Psoas muscle (tissue), 8 donors: ENCODE data around the gene HBB. TPM values are rescaled to one million over a fixed set of nuclear protein-coding genes. Genes with fewer than 3 reads are reported as not detected.

Experiments used
- ATAC-seq, 4 donors: fragments of 200-7000 bp; cut with Tn5 transposase; one replicate each; pipeline ENCODE4 v1.9.1; 2020; ENCODE audit warnings: moderate library complexity in 3 of 4, mild to moderate bottlenecking in 2 of 4
- DNase-seq, 2 donors: peaks; one replicate each; pipeline ENCODE4 v3.0.0-alpha.2; 2020
- H3K27ac ChIP-seq: fragments of 200-600 bp; one replicate; pipeline ENCODE4 v1.8.0; 2022
- H3K27me3 ChIP-seq, 3 donors: fragments of 200-600 bp in 1 of 3; one replicate each; pipeline versions ENCODE4 v1.6.1 to v1.8.0; 2013 to 2022; ENCODE audit warnings: low read length in 2 of 3, mild to moderate bottlenecking in 2 of 3, moderate library complexity in 1 of 3; ENCODE audit not compliant: insufficient read depth in 3 of 3
- H3K36me3 ChIP-seq, 2 donors: fragments of 200-600 bp in 1 of 2; one replicate each; pipeline versions ENCODE4 v1.6.1 to v1.8.0; 2013 to 2022; ENCODE audit warnings: low read depth in 1 of 2, mild to moderate bottlenecking in 1 of 2, moderate library complexity in 1 of 2; ENCODE audit not compliant: insufficient read depth in 1 of 2
- H3K4me1 ChIP-seq: fragments of 200-600 bp; one replicate; pipeline ENCODE4 v1.8.0; 2022
- H3K4me3 ChIP-seq: fragments of 200-600 bp; one replicate; pipeline ENCODE4 v1.8.0; 2022; ENCODE audit warnings: mild to moderate bottlenecking
- H3K9me3 ChIP-seq: fragments of 200-600 bp; one replicate; pipeline ENCODE4 v1.8.0; 2022
- WGBS, 3 donors: extraction: QIAGEN DNeasy Blood & Tissue Kit; methylation state at CpG; one replicate each; pipeline versions ENCODE4 v1.1.6 to v1.1.7; 2013; 5-methylcytosine and 5-hydroxymethylcytosine counted together
- intact Hi-C, 2 donors: fragments of 100-400 bp; cut with DNase I; formaldehyde crosslinking; loops; one replicate each; pipeline versions ENCODE4 v1.11.0 to v1.14.2; 2022
- polyA plus RNA-seq, 3 donors: library from polyadenylated mRNA; stranded (reverse); fragments of 200-250 nt; gene quantifications; one replicate each; pipeline ENCODE4 v1.2.3, GENCODE V29; 2013
- total RNA-seq, 4 donors: library from RNA; stranded (reverse); fragmentation: NEBNext Ultra II Directional in 2 of 4; extraction: Animal tissue kit (Norgen Biotek cat#: 25700) in 2 of 4; gene quantifications; one replicate each; pipeline versions ENCODE4 v1.2.1 to v1.2.4, GENCODE V29; 2021 to 2023
- TF ChIP-seq, protein P1 (sequence below): fragments of 200-600 bp; IDR thresholded peaks from one replicate; pipeline ENCODE4 v1.8.0; 2022; ENCODE audit warnings: antibody characterized with exemption
- donor health status: healthy with polysubstance abuse.
- donor health status: DM: no; HTN: no; CAD: no; lungs with moderate emphysema.
- donor health status: Bipolar disorder and iron deficiency.
- donor health status: healthy.
- donor health status: DM: yes; HTN: yes; CAD: no.
- donor health status: DM: no; HTN: no; CAD: no.
- donor health status: DM: no; HTN: no; CAD: no.
- donor health status: DM: yes; HTN: yes; CAD: no.

HBB gene
- total and polyA plus RNA-seq, 7 donors = 7.8 to 2,413 (median 22.9) TPM

DNA sequence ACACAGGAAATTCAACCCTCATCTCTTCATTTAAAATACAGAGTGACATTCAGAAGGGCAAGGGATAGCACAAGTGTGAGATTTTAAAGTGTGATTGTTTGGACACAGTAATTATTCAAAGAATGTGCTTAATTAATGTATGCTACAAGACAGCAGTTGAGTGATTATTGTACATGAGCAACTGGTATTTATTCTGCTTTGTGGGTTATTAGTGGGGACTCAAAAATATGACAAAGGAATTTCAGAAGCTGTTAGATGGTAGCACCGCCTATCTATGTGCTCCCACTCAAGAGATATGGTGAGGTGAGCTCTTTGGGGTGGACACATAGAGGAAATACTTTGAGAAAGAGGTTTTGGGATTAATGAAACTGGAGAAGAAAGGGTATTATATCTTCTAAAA, 13.2 kb upstream of the HBB start:
- Histone ChIP-seq H3K4me3 (no peak overlapping the region), H3K4me1 (no peaks in the 10 kb centered on the region), H3K27ac (no peak overlapping the region), H3K36me3 (no peaks in the 10 kb centered on the region), H3K27me3 (no peaks in the 10 kb centered on the region), H3K9me3 (no peaks in the 10 kb centered on the region)
- intact Hi-C loops = no loop called here
- 79 to 96% (median 81%) methylated on average over 1 of the region's 1 CpG for WGBS, 3 donors
- no peak for ATAC-seq
- no peak for DNase-seq
- TF ChIP-seq, protein P1, sequence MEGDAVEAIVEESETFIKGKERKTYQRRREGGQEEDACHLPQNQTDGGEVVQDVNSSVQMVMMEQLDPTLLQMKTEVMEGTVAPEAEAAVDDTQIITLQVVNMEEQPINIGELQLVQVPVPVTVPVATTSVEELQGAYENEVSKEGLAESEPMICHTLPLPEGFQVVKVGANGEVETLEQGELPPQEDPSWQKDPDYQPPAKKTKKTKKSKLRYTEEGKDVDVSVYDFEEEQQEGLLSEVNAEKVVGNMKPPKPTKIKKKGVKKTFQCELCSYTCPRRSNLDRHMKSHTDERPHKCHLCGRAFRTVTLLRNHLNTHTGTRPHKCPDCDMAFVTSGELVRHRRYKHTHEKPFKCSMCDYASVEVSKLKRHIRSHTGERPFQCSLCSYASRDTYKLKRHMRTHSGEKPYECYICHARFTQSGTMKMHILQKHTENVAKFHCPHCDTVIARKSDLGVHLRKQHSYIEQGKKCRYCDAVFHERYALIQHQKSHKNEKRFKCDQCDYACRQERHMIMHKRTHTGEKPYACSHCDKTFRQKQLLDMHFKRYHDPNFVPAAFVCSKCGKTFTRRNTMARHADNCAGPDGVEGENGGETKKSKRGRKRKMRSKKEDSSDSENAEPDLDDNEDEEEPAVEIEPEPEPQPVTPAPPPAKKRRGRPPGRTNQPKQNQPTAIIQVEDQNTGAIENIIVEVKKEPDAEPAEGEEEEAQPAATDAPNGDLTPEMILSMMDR = no peak

DNA sequence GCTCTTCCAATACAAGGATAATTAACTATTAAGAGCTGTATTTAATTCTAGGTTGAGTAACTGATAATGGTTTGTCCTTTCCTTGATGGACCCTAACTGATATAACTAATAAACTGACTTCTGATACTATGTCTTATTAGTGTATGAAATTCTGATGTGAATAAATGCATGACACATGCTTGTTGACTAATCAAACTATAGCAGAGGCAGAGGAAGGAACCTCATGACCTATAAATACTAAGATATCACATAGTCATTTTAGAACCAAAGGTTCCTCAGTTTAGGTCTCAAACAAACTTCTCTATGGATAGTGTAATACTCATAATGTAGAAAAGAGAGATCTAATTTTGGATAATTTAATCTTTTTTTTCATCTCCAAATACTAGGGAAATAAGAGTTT, 12.2 kb upstream of the HBB start:
- no peak overlapping the region for H3K27ac ChIP-seq
- ATAC-seq (no peak), DNase-seq (no peak)
- no peak overlapping the region for H3K4me3 ChIP-seq
- no peaks in the 10 kb centered on the region for H3K36me3 ChIP-seq
- TF ChIP-seq, protein P1 = no peak
- intact Hi-C loops = no loop called here
- H3K27me3 ChIP-seq = no peaks in the 10 kb centered on the region
- H3K9me3 ChIP-seq = no peaks in the 10 kb centered on the region
- no peaks in the 10 kb centered on the region for H3K4me1 ChIP-seq

DNA sequence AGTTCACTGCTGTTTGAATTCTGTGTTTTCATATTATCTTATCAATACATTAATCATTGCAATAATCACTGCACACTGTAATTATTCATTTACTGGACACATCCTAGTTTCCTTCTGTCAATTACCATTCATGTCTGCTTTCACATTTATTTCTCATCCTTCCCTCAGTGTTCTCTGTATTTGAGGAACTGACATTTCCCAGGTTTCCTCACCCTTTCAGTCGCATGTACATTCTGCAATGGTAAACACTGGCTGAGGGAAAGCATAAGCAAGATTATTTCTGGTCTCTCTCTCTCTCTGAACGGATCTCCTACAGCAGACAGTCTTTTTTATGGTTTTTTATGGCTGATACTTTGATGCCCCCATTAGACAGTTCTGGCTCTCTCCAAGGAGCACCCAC, 11.6 kb upstream of the HBB start:
- intact Hi-C loops = no loop called here

DNA sequence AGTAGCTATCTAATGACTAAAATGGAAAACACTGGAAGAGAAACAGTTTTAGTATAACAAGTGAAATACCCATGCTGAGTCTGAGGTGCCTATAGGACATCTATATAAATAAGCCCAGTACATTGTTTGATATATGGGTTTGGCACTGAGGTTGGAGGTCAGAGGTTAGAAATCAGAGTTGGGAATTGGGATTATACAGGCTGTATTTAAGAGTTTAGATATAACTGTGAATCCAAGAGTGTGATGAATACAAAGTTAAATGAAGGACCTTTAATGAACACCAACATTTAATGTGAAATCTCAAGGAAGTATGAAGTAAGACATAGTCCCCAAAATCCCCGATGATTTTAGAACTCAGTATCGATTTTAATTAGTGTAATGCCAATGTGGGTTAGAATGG, 10.5 kb upstream of the HBB start:
- 36 to 93% (median 88%) methylated on average over 2 of the region's 2 CpGs for WGBS, 3 donors
- no peaks in the 10 kb centered on the region for H3K9me3 ChIP-seq
- TF ChIP-seq, protein P1 = no peak
- ATAC-seq (no peak), DNase-seq (no peak)
- H3K27me3 ChIP-seq = no peaks in the 10 kb centered on the region
- no peaks in the 10 kb centered on the region for H3K36me3 ChIP-seq
- H3K4me3 ChIP-seq = no peak overlapping the region
- intact Hi-C loops = no loop called here
- no peaks in the 10 kb centered on the region for H3K4me1 ChIP-seq
- H3K27ac ChIP-seq = no peak overlapping the region

More for the DNA sequence above, 11.6 kb upstream of the HBB start:
- H3K4me1 ChIP-seq = no peaks in the 10 kb centered on the region
- ATAC-seq = no peak
- H3K27me3 ChIP-seq = no peaks in the 10 kb centered on the region
- TF ChIP-seq, protein P1 = no peak
- no peak overlapping the region for H3K27ac ChIP-seq
- H3K4me3 ChIP-seq = no peak overlapping the region
- 51 to 61% (median 55%) methylated on average over 2 of the region's 2 CpGs for WGBS, 3 donors
- H3K36me3 ChIP-seq = no peaks in the 10 kb centered on the region
- no peaks in the 10 kb centered on the region for H3K9me3 ChIP-seq
- no peak for DNase-seq

DNA sequence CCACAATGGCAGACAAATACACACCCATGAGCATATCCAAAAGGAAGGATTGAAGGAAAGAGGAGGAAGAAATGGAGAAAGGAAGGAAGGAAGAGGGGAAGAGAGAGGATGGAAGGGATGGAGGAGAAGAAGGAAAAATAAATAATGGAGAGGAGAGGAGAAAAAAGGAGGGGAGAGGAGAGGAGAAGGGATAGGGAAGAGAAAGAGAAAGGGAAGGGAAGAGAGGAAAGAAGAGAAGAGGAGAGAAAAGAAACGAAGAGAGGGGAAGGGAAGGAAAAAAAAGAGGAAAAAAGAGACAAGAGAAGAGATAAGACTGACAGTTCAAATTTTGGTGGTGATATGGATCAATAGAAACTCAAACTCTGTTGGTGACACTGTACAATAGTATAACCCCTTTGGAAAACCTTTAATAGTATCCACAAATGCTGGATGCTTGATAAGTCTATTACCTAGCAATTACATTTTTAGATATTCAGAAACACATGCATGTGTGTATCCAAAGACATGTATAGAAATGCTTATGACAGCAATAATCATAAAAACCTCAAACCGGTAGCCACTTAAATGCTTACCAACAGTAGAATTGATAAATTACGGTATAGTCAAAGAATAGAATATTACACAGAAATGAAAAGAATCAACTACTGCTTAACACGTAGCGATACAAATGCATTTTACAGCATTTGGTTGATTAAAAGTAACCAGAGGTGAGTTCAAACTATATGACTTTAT, 8.7 kb upstream of the HBB start:
- WGBS, 3 donors = 84 to 86% (median 85%) methylated on average over 5 of the region's 5 CpGs
- DNase-seq = no peak
- Histone ChIP-seq H3K4me3 (no peak overlapping the region), H3K27me3 (no peaks in the 10 kb centered on the region), H3K4me1 (no peaks in the 10 kb centered on the region), H3K27ac (no peak overlapping the region), H3K9me3 (no peaks in the 10 kb centered on the region), H3K36me3 (no peaks in the 10 kb centered on the region)
- no peak for ATAC-seq
- TF ChIP-seq, protein P1 = no peak
- intact Hi-C loops = no loop called here
